ENCODE measurements around the gene CDKN2AIP. TPM values are rescaled to one million over a fixed set of nuclear protein-coding genes. Genes with fewer than 3 reads are reported as not detected.

The CDKN2AIP gene
- total RNA-seq, 1 donor from 2014 or later = 13.2 TPM

DNA sequence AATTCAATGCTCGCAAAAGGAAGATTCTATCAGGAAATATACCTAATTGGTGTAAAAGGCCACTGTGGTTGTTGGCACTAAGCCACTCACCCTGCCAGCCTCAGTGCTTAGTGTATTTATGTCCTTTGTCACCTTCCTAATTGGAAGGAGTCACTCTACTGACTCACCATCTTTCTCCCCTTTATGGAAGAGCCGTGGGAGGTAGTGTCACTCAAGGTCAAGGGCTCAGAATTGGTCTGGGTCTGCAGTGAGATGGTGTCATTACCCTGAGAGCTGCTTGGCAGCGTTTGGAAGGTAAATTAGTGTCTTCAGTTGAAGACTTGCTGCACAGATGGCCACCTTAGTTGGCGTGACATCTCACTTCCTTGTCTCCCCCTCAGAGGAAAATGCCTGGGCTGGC is 41.7 kb upstream of the CDKN2AIP start:
- Mint-ChIP-seq H3K27ac (ENCODE audit: unreplicated experiment) (no peak overlapping the region), H3K9me3 (ENCODE audit: unreplicated experiment) (no peaks in the 10 kb centered on the region)

DNA sequence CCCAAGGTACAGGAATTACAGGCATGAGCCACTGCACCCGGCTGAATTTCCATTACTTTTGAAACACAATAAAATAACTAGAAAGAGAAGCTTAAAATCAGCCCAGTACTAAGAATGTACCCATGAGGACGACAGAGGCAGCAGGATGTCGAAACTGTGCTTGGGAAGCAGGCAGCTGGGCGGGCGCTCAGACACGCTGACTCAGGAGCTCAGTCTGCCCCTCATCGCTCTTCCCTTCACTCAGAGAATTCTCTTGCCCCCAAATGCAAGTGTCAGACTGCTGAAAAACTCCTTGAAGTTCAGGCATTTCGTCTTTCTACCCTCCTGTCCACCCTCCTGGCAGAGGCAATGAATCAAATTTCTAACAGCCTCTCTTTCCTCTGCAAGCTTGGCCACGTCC is 41.0 kb upstream of the CDKN2AIP start:
- no peak for DNase-seq (ENCODE audit: extremely low spot score, unreplicated experiment)
- no peak overlapping the region for H3K4me3 Mint-ChIP-seq (ENCODE audit: unreplicated experiment)
- H3K9me3 Mint-ChIP-seq (ENCODE audit: unreplicated experiment) = no peaks in the 10 kb centered on the region
- H3K36me3 Mint-ChIP-seq (ENCODE audit: unreplicated experiment) = no peaks in the 10 kb centered on the region
- H3K27ac Mint-ChIP-seq (ENCODE audit: unreplicated experiment) = no peak overlapping the region
- peaks cover 2% of the 10 kb centered on the region for H3K27me3 Mint-ChIP-seq (ENCODE audit: unreplicated experiment)
- H3K4me1 Mint-ChIP-seq (ENCODE audit: unreplicated experiment) = peaks cover 7% of the 10 kb centered on the region
- TF ChIP-seq, protein P1, sequence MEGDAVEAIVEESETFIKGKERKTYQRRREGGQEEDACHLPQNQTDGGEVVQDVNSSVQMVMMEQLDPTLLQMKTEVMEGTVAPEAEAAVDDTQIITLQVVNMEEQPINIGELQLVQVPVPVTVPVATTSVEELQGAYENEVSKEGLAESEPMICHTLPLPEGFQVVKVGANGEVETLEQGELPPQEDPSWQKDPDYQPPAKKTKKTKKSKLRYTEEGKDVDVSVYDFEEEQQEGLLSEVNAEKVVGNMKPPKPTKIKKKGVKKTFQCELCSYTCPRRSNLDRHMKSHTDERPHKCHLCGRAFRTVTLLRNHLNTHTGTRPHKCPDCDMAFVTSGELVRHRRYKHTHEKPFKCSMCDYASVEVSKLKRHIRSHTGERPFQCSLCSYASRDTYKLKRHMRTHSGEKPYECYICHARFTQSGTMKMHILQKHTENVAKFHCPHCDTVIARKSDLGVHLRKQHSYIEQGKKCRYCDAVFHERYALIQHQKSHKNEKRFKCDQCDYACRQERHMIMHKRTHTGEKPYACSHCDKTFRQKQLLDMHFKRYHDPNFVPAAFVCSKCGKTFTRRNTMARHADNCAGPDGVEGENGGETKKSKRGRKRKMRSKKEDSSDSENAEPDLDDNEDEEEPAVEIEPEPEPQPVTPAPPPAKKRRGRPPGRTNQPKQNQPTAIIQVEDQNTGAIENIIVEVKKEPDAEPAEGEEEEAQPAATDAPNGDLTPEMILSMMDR (IDR thresholded peaks at IDR 0.05) = no peak

More for the DNA sequence above, 41.7 kb upstream of the CDKN2AIP start:
- TF ChIP-seq, protein P1 (IDR thresholded peaks at IDR 0.05) = no peak
- Mint-ChIP-seq H3K4me3 (ENCODE audit: unreplicated experiment) (no peak overlapping the region), H3K4me1 (ENCODE audit: unreplicated experiment) (peaks cover 10% of the 10 kb centered on the region), H3K27me3 (ENCODE audit: unreplicated experiment) (peaks cover 2% of the 10 kb centered on the region), H3K36me3 (ENCODE audit: unreplicated experiment) (no peaks in the 10 kb centered on the region)
- DNase-seq (ENCODE audit: extremely low spot score, unreplicated experiment) = no peak

DNA sequence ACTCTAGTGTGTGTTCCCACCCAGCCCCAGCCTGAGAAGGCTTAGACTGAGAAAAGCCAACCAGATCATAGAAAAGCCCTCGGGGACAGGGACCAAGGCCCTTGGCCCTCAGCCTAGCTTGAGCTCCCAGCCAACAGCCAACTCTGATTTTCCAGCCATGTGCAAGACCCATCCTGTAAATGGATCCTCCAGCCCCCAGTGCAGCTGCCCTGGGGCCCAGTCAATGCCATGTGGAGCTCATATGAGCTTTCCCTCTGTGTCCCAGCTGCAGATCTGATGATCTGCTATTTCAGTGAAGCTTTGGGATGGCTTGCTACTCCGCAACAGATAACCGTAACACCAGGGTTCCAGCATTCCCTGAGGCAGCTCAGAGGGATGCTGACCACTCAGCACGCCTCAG is 40.5 kb upstream of the CDKN2AIP start:
- TF ChIP-seq, protein P1 (IDR thresholded peaks at IDR 0.05) = no peak
- Mint-ChIP-seq H3K27ac (ENCODE audit: unreplicated experiment) (no peak overlapping the region), H3K4me3 (ENCODE audit: unreplicated experiment) (no peak overlapping the region), H3K36me3 (ENCODE audit: unreplicated experiment) (no peaks in the 10 kb centered on the region), H3K9me3 (ENCODE audit: unreplicated experiment) (no peaks in the 10 kb centered on the region), H3K4me1 (ENCODE audit: unreplicated experiment) (peaks cover 5% of the 10 kb centered on the region), H3K27me3 (ENCODE audit: unreplicated experiment) (peaks cover 2% of the 10 kb centered on the region)
- no peak for DNase-seq (ENCODE audit: extremely low spot score, unreplicated experiment)

DNA sequence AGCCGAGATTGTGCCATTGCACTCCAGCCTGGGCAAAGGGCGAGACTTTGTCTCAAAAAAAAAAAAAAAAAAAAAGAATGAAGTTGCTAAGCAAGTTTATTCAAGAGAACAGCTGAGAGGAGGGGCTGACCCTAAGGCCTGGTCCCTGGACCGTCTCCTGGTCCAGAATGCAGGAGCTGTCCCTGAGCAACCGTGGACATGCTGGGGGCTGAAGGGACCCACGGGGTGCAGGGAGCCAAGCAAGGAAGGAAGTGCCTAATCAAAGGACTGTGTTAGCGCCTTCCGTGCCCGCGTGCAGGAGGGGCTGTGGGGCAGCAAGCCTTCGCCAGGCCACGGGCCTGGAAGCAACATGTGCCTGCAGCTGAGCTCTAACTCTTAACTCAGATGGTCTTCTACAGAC is 39.1 kb upstream of the CDKN2AIP start:
- H3K4me3 Mint-ChIP-seq (ENCODE audit: unreplicated experiment) = no peak overlapping the region
- no peak overlapping the region for H3K27ac Mint-ChIP-seq (ENCODE audit: unreplicated experiment)
- no peaks in the 10 kb centered on the region for H3K9me3 Mint-ChIP-seq (ENCODE audit: unreplicated experiment)
- TF ChIP-seq, protein P1 (IDR thresholded peaks at IDR 0.05) = no peak
- no peaks in the 10 kb centered on the region for H3K36me3 Mint-ChIP-seq (ENCODE audit: unreplicated experiment)
- H3K4me1 Mint-ChIP-seq (ENCODE audit: unreplicated experiment) = peaks cover 5% of the 10 kb centered on the region
- no peak for DNase-seq (ENCODE audit: extremely low spot score, unreplicated experiment)
- peaks cover 2% of the 10 kb centered on the region for H3K27me3 Mint-ChIP-seq (ENCODE audit: unreplicated experiment)

DNA sequence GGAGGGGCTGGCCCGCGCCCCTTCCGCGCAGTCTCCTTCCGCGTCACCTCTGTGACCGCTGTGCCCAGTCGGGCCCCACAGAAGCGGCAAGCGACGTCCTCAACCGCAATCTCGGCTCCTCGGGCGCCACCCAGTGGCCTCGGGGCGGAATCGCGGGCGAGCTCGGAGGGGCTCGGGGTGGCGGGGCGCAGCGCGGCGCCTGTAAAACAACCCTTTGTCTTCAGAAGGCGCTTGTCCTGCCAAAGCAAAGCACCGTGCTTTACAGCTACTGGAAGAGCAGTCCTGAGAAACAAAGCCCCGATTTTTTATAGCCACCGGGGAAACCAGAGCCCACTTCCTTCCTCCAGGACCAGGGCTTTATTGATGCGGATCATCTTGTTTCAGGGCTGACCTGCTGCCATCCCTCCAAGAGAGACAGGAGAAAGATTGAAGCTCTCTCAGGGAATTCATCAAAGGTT is 37.3 kb upstream of the CDKN2AIP start:
- Mint-ChIP-seq H3K4me3 (ENCODE audit: unreplicated experiment) (peak overlapping the region; percentile 76), H3K27me3 (ENCODE audit: unreplicated experiment) (peaks cover 2% of the 10 kb centered on the region), H3K36me3 (ENCODE audit: unreplicated experiment) (no peaks in the 10 kb centered on the region), H3K4me1 (ENCODE audit: unreplicated experiment) (peaks cover 5% of the 10 kb centered on the region), H3K27ac (ENCODE audit: unreplicated experiment) (peak overlapping the region; percentile 86), H3K9me3 (ENCODE audit: unreplicated experiment) (no peaks in the 10 kb centered on the region)
- peak; percentile 95 for DNase-seq (ENCODE audit: extremely low spot score, unreplicated experiment)
- TF ChIP-seq, protein P1 (IDR thresholded peaks at IDR 0.05) = peak; percentile 98
